Stimulated activated naive B cell treated with anti-CD40 and anti-IgM and Interleukin-4, amounts not matched to agents 10 μg/mL and 1 μg/mL and 100 μg/mL, for 72 hours (primary cell): ENCODE data around the gene CCDC74A.
A peak's percentile ranks its signal among the peaks of the same experiment; 100 is the strongest.
"Not testable (repeated sequence)": the region's sequence is repeated elsewhere in the genome, so short reads cannot be mapped to it uniquely, and the experiment has no call there.

ENCODE experiments used
- ATAC-seq, 2 donors: fragments of 150-1000 bp; cut with Tn5 transposase; replicated peaks; 2 replicates each; pipeline ENCODE4 v1.10.0; 2021; ENCODE audit warnings: moderate library complexity in 1 of 2
- DNase-seq: peaks from one replicate; pipeline ENCODE4 v3.0.0; 2021
- H3K27ac Mint-ChIP-seq: one replicate; pipeline ENCODE4 v1.8.0; 2022; ENCODE audit warnings: mild to moderate bottlenecking, mixed read lengths
- H3K27me3 Mint-ChIP-seq, 2 donors: one replicate each; pipeline ENCODE4 v1.8.0; 2022; ENCODE audit warnings: mixed read lengths in 2 of 2
- H3K36me3 Mint-ChIP-seq, 2 donors: one replicate each; pipeline ENCODE4 v1.8.0; 2022; ENCODE audit warnings: mixed read lengths in 2 of 2, mild to moderate bottlenecking in 1 of 2
- H3K4me1 Mint-ChIP-seq, 2 donors: one replicate each; pipeline ENCODE4 v1.8.0; 2022; ENCODE audit warnings: mixed read lengths in 2 of 2, mild to moderate bottlenecking in 1 of 2
- H3K4me3 Mint-ChIP-seq, 2 donors: one replicate each; pipeline ENCODE4 v1.8.0; 2022; ENCODE audit warnings: mild to moderate bottlenecking in 2 of 2, mixed read lengths in 2 of 2, moderate library complexity in 1 of 2
- H3K9me3 Mint-ChIP-seq, 2 donors: one replicate each; pipeline ENCODE4 v1.8.0; 2022; ENCODE audit warnings: mixed read lengths in 2 of 2, mild to moderate bottlenecking in 1 of 2

CCDC74A gene

DNA sequence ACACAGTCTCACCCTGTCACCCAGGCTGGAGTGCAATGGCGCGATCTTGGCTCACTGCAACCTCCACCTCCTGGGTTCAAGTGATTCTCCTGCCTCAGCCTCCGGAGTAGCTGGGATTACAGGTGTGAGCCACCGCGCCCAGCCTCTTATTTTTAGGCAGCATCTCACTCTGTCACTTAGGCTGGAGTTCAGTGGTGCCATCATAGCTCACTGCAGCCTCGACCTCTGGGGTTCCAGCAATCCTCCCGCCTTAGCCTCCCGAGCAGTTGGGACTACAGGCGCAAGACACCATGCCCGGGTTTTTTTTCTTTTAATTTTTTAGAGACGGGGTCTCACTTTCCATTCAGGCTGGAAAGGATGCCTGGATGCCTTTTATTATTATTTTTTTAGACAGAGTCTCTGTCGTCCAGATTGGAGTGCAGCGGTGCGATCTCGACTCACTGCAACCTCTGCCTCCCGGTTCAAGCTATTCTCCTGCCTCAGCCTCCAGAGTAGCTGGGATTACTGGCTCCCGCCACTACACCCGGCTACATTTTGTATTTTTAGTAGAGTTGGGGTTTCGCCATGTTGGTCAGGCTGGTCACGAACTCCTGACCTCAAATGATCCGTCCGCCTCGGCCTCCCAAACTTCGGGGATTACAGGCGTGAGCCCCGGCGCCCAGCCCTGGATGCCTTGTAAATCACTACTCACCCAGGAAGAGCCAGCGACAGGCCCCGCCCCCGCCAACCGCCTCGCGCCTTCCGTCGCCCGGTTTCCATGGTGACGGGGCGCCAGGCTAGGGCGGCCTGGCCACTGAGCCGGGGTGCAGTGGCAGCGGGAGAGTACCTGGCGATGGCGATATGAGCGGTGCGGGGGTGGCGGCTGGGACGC, at the start of gene CCDC74A:
Gene CCDC74A (plus strand): TSS at position 758 of the 871 bp plus-strand sequence. CDS start 83 bp downstream, at position 841.
- ATAC-seq: peak; percentile 81 to 84
- not testable (repeated sequence) for H3K36me3 Mint-ChIP-seq, H3K9me3 Mint-ChIP-seq, H3K27me3 Mint-ChIP-seq
- peak within 1 kb of the TSS; percentile 42 for H3K27ac Mint-ChIP-seq
- peak within 1 kb of the TSS; percentile 83 to 86 for H3K4me3 Mint-ChIP-seq
- H3K4me1 Mint-ChIP-seq: peaks cover 11 to 26% of the 10 kb centered on the region in 2 donors
- peak; percentile 70 for DNase-seq

DNA sequence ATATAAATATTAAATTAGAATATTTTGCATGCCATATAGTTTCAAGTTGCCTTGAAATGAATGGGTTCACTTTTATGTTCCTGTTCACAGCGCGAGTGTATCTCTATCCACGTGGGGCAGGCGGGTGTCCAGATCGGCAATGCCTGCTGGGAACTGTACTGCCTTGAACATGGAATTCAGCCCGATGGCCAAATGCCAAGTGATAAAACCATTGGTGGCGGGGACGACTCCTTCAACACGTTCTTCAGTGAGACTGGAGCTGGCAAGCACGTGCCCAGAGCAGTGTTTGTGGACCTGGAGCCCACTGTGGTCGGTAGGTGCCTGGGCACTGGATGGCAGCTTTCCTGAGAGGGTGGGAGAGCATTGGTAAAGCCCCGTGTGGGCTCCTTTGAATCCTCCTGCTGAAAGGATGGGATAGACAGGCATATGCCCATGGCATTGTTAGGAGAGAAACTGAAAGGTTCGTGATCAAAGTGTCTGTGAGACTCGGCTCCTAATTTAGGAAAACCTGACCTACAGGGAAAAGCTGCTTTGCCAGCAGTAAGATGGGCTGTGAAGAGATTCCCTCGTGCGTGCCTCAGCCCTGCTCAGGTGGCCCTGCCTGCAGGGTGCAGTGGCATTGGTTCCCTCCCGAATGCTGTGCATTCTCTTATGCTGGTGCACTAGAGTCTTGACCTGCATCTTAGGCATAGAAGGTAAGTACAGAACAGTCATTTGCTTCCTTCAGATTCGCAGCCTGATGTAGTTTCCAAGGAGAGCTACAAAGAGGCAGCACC, 49.4 kb upstream of the CCDC74A start:
- not testable (repeated sequence) for H3K4me1 Mint-ChIP-seq, H3K27me3 Mint-ChIP-seq, H3K9me3 Mint-ChIP-seq, ATAC-seq, H3K27ac Mint-ChIP-seq, H3K4me3 Mint-ChIP-seq, DNase-seq
- peaks cover 17 to 31% of the 10 kb centered on the region in 2 donors for H3K36me3 Mint-ChIP-seq

DNA sequence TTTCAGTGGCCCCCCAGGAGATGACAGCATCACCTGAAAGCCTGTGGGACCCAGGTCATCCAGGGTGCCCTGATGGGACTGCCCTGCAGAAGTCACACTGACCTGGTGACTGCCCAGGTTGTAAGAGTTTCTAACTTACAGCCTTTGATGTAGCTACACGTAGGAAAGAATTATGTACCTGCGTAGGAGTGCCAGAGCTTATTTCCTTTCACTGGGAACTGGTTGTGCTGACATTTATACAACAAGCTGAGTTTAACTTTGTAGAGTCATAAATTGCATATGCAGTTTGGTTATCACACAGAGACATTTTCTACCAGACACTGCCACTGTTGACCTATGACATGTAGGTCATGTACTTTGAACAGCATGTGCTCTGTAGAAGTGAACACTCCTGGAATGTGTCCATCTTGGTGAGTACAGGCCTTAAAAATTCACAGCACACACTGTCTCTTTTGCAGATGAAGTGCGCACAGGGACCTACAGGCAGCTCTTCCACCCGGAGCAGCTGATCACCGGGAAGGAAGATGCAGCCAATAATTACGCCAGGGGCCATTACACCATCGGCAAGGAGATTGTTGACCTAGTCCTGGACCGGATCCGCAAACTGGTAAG, 48.7 kb upstream of the CCDC74A start:
- not testable (repeated sequence) for H3K27me3 Mint-ChIP-seq, DNase-seq, ATAC-seq, H3K27ac Mint-ChIP-seq, H3K4me1 Mint-ChIP-seq, H3K9me3 Mint-ChIP-seq, H3K4me3 Mint-ChIP-seq
- peaks cover 18 to 35% of the 10 kb centered on the region in 2 donors for H3K36me3 Mint-ChIP-seq

DNA sequence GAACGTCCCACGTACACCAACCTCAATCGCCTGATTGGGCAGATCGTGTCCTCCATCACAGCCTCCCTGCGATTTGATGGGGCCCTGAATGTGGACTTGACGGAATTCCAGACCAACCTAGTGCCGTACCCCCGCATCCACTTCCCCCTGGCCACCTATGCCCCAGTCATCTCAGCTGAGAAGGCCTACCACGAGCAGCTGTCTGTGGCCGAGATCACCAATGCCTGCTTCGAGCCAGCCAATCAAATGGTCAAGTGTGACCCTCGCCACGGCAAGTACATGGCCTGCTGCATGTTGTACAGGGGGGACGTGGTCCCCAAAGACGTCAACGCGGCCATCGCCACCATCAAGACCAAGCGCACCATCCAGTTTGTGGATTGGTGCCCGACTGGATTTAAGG, 47.3 kb upstream of the CCDC74A start:
- H3K4me3 Mint-ChIP-seq, DNase-seq, H3K9me3 Mint-ChIP-seq, ATAC-seq, H3K4me1 Mint-ChIP-seq, H3K27ac Mint-ChIP-seq, H3K27me3 Mint-ChIP-seq: not testable (repeated sequence)
- H3K36me3 Mint-ChIP-seq: peaks cover 16 to 35% of the 10 kb centered on the region in 2 donors

DNA sequence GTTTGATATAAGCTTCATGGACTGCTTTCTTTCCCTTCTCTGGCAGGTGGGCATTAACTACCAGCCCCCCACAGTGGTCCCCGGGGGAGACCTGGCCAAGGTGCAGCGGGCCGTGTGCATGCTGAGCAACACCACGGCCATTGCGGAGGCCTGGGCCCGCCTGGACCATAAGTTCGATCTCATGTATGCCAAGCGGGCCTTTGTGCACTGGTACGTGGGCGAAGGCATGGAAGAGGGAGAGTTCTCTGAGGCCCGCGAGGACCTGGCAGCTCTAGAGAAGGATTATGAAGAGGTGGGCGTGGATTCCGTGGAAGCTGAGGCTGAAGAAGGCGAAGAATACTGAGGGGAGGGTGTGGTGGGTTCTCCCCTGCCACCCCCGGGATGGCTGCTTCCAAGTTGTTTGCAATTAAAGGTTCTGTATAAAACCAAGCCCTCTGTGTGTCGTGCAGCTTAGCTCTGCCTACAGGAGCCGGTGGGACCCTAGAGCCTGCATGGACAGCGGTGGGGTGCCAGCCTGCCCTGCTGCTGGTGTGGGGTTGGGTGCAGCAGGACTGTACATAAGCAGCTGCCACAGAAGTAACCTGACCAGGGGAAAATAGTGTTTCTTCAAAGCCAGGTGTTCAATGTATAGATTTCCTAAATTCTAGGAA, 45.1 kb upstream of the CCDC74A start:
- DNase-seq, H3K27ac Mint-ChIP-seq, H3K4me1 Mint-ChIP-seq, ATAC-seq, H3K9me3 Mint-ChIP-seq, H3K4me3 Mint-ChIP-seq, H3K27me3 Mint-ChIP-seq: not testable (repeated sequence)
- H3K36me3 Mint-ChIP-seq: peaks cover 6 to 24% of the 10 kb centered on the region in 2 donors

DNA sequence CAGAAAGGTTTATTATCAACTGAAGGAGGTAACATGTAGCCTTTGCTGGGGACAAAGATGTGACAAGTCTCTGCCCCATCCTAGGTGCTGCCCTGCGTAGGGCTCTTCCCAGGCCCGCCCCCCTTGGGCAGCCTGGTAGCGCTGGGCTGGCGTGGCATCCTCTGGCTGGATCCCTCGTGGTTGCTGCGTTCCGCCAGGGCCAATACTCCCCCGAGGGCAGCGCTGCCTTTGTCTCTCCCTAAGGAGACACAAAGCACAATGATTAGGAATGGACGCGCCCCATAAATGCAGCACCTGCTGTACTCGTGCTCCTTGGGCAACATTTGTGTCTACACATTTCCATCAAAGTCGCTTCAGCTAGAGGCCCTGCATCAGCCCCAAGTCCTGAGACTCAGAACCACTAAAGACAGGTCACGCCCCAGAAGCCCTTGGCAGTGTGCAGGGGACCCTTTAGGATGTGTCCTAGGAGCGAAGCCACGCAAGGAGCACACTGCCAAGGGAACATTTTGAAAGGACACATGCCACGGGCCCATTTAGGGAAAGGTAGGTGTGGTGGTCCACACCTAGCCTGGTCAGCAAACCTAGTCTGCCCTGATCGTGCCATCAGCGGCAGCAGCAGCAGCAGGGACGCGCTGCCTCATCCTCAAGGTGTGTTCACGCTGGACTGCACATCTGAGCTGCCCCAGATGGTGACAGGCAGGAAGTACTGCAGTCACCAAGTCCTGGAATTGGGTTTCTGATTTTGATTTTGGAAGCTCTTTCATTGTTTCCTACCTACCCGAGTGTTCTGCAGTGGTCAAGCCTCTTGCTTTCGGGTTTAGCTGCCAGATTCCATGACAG, 43.5 kb upstream of the CCDC74A start:
- DNase-seq, H3K27me3 Mint-ChIP-seq, H3K4me3 Mint-ChIP-seq, ATAC-seq, H3K27ac Mint-ChIP-seq, H3K9me3 Mint-ChIP-seq: not testable (repeated sequence)
- Mint-ChIP-seq H3K36me3 (peaks cover 14 to 36% of the 10 kb centered on the region in 2 donors), H3K4me1 (peaks cover 10 to 22% of the 10 kb centered on the region in 2 donors)

DNA sequence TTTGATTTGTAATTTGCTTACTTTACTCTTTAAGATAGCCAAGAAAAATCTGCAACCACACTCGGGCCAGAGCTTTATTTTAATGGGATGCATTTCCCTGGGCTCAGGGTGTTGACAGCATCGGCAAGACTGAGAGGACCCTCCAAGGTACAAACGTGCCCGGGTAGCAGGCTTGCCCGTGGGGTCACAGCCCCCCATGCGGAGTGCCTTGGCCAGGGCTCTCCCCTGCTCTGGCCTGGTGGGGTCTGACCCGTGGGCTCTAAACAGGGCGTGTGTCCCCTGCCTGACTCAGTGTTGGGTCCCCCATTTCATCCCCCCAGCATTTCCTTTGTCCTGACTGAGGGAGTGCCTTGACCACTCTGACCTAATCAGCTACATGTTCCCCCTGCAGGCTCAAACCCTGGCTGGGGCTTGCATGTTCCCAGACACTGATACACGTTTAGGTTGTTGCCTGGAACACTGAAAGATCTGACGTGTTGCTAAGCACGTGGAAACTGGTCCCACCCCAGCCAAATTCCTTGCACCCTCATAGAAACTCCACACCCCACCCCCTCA, 42.7 kb upstream of the CCDC74A start:
- peaks cover 13 to 25% of the 10 kb centered on the region in 2 donors for H3K4me1 Mint-ChIP-seq
- not testable (repeated sequence) for H3K4me3 Mint-ChIP-seq, H3K27me3 Mint-ChIP-seq, H3K27ac Mint-ChIP-seq, DNase-seq, H3K9me3 Mint-ChIP-seq, ATAC-seq
- peaks cover 16 to 34% of the 10 kb centered on the region in 2 donors for H3K36me3 Mint-ChIP-seq

DNA sequence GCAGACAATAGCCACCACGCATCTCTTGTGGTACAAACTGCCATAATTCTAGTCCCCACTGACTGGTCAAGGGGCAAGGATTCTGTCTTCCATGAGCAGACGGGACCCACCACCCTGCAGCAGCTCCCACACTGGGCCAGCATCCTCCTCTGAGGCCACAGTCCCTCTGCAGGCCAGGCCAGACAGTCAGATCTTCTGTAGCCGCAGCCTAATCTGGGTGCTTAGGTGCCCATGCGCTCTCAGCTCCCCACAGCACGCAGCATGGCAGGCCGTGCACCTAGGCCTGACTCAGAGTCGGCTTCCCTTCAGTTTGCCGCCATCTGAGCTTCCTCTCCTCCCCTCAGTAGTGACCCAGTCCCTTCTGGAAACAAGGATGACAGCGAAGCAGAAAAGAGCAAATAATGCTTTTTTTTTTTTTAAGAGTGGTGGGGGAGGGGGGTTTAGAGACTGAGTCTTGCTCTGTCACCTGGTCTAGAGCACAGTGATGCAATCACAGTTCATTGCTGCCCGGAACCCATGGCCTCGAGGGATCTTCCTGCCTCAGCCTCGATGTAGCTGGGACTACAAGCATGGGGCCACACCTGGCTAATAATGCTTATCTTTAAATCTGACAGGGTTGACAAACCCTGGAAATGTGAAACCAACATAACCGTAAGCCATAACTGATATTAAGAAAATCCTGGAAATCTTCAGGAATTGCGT, 41.3 kb upstream of the CCDC74A start:
- H3K27ac Mint-ChIP-seq, H3K27me3 Mint-ChIP-seq: not testable (repeated sequence)
- H3K36me3 Mint-ChIP-seq: peaks cover 22 to 41% of the 10 kb centered on the region in 2 donors

DNA sequence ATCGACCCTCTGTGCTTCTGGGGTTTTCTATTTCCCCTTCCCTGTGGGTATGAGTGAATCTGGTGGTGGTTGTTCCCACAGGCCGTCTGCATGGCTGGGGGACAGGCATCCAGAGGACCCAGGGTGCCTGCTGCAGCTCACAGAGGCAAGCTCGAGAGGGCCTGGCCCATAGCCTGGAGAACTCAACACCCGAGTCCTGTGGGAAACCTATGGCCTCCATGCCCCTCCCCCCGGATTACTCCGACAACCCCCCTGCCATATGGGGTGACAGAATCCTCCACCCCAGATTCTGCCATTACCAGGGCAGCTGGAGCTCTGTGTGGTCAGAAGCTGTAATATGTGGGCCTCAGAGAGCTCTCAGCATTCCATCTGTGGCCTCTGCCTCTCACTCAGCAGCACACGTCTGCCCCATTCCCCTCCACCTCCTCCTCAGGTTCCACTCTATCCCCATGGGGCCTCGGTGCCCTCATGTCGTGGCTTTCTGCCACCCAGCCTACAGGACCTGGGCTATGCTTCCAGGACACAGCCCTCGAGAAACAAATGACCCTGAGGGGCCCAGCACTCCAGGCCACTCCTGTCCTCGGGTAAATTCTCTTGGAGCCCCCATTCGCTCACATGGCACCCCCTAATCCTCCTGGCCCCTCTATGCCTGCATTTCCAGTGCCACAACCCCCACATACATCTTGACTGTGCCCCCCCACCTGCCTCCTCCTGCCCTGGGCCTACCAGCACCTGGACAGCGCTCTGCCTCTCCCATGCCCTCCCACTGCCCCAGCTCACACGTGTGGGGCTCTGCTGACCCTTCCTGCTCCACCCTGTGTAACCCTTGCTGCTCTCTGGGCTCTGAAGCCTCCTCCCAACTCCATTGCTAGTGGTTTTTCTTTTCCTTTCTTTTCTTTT, 39.1 kb upstream of the CCDC74A start:
- ATAC-seq (no peak), DNase-seq (no peak)
- Mint-ChIP-seq H3K9me3 (no peaks in the 10 kb centered on the region), H3K27me3 (no peaks in the 10 kb centered on the region), H3K27ac (peak overlapping the region; percentile 89), H3K4me1 (peaks cover 26 to 47% of the 10 kb centered on the region in 2 donors), H3K36me3 (peaks cover 19 to 32% of the 10 kb centered on the region in 2 donors), H3K4me3 (peak overlapping the region in 1 of 2 donors; percentile 4)

More for the DNA sequence above, 41.3 kb upstream of the CCDC74A start:
- peaks cover 24 to 39% of the 10 kb centered on the region in 2 donors for H3K4me1 Mint-ChIP-seq
- not testable (repeated sequence) for H3K9me3 Mint-ChIP-seq, DNase-seq, H3K4me3 Mint-ChIP-seq, ATAC-seq

DNA sequence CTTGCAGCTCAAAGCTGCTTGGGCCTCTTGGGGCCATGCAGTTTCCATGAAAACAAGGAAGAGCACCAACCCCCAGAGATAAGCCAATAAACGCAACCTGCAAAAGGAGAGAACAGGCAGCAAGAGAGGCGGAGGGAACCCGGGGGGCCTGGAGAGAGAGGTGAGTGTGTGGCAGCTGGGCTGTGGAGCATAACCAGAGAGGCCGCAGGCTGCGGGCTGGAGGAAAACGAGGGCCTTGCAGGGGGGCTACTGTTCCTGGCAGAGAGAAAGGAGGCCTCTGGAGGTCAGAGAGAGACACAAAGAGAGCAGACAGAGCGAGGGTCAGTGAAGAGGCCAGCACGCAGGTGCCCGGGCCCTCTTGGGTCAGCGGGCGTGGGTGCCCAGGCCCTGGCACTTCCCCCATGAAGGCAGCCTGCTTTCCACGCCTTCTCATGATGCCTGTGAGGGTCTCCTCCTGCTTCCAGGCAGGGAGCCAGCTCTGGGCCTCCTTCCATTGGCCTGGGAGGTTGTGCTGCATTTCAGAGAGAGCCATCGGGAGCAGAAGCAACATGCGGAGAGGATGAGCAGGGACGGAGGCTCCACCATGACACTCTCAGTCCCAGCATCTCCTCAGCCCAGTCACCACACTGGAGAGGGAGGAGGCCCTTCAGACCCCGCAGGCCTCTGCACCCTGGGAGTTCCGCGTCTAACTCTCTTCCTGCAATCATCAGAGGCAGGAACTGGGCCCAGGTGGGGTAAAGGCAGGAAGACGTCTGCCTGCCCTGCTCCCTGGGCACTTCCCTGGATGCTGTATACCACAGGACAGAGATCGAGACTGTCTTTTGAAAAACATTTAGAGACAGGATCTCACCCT, 36.8 kb upstream of the CCDC74A start:
- Mint-ChIP-seq H3K4me1 (peaks cover 32 to 54% of the 10 kb centered on the region in 2 donors), H3K27ac (peak overlapping the region; percentile 88), H3K36me3 (peaks cover 23 to 32% of the 10 kb centered on the region in 2 donors), H3K4me3 (peak overlapping the region; percentile 86 to 87)
- H3K27me3 Mint-ChIP-seq, DNase-seq, H3K9me3 Mint-ChIP-seq, ATAC-seq: not testable (repeated sequence)

DNA sequence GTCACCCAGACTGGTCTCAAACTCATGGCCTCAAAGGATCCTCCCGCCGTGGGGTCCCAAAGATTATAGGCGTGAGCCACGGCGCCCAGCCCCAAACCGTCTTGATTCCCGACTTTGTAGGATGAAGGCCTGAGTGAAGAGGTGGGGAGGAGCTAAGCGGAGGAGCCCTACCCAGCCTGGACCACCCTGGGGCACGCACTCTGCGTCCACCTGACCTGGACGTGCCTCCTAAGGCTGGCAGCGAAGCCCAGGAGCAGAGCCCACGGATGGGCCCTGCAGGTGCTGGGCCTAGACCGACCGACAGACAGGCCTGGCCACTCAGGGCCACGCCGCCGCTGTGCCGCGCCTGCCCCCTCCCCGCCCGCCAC, 36.2 kb upstream of the CCDC74A start:
- Mint-ChIP-seq H3K4me1 (peaks cover 31 to 56% of the 10 kb centered on the region in 2 donors), H3K27ac (peak overlapping the region; percentile 88), H3K4me3 (peak overlapping the region; percentile 86 to 87), H3K36me3 (peaks cover 23 to 32% of the 10 kb centered on the region in 2 donors)
- ATAC-seq: peak; percentile 3 to 6
- DNase-seq, H3K9me3 Mint-ChIP-seq, H3K27me3 Mint-ChIP-seq: not testable (repeated sequence)
